NCI-H2227 treated with DMSO at 0.1 percent for 48 hours (cell line): ENCODE data around the gene PGM3.
A peak's percentile ranks its signal among the peaks of the same experiment; 100 is the strongest.

Experiments used
- DNase-seq: peaks from one replicate; lab custom pipeline; 2025; lab: John Stamatoyannopoulos, UW

Gene PGM3

DNA sequence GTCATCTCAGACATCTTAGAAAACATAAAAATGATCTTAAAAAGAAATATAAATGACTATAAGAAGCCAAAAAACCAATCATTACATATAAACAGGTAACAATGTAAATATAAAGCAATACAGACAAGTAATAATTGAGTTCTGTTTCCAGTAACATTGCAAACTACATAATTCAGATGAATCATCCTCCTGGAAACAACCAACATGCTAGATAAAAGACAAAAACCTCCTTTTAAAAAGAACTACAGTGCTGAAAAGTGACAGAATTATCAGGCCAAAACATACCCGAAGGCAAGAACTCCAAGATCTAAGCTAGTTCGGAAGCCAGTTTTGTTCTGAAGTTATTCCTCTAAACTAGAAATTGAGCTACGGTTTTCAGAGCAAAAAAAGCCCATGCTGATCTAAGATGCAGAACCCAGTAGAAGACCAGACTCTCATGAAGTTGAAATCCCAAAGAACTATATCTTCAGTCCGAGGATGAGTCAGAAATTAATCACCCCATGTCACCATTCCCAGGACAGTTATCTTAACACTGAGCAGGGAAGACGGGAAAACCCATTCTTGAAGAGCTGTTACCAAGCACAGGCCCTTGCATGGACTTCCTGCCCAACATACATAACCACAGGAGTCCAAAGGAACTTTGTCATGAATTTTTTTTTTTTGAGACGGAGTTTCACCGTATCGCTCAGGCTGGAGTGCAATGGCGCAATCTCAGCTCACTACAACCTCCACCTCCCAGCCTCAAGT lies 9.8 kb downstream of the PGM3 start:
- no peak for DNase-seq

DNA sequence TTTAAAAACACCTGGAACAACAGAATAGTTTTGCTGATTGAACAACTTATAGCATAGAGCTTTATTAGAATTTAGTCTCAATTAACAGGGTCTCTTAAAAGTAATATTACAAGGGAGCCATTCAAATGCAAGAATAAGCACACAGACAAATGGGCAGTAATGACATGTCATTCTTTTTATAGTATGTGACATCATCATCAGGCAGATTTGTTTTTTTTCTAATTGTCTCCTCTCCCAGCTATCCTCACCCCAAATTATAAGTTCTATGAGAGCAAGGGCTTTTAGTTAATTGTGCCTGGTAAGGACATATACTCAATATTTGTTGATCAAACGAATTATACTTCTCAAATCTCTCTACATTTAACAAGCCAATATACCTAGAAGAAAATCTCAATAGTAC lies 11.0 kb downstream of the PGM3 start:
- DNase-seq, result no peak

DNA sequence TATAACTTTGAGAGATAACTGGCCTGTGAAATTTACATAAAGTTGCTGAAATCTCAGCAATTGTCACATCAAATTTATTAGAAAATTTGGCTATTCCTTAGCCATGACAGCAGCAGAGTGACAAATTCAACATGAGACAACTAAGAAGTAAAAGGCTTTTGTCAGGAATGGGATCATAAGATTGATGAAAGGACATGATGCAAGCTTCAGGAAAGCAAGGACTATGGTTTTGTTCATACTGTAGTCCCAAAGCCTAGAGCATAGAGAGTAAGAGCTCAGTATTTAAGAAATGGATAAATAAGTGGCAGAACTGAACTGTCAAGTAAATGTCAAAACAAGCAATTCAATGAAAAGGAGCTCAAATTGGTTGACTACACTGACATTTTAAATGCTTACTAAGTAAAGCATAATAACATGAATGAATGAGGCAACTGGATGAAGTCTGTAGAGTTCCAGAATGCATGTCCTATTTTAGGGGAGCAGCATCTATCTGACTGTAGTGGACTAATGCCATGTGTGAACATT lies 12.6 kb downstream of the PGM3 start:
- no peak for DNase-seq

GRCh38 chr6:83176246-83176645 lies 16.8 kb downstream of the PGM3 start:
- no peak for DNase-seq

GRCh38 chr6:83169511-83169910 lies 23.6 kb downstream of the PGM3 start:
- no peak for DNase-seq

- no peak for DNase-seq
Measured at GRCh38 chr6:83169106-83169505, 24.0 kb downstream of the PGM3 start.

GRCh38 chr6:83168556-83168955 lies 24.5 kb downstream of the PGM3 start:
- DNase-seq, result no peak

DNA sequence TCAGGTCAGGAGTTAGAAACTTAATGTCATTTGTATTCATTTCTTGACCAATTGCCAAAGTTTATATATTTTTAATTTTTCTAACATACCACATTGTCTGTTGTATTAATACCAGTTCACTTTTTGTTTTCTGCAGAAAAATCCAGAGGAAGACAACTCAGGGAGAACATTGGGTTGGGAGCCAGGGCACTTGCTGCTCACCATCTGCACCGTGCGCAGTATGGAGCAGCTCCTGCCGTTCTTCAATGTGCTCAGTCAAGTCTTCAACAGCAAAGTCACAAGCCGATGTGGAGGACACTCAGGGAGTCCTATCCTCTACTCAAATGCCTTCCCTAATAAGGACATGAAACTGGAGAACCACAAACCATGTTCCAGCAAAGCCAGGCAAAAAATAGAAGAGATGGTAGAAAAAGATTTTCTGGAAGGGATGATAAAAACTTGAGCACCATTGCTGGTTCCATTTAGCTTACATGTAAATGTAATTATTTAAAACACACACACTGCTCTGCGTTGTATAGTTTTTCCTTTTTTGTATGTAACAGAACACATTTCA lies 25.3 kb downstream of the PGM3 start:
- no peak for DNase-seq

- DNase-seq, result no peak
Measured at GRCh38 chr6:83160167-83160566, 32.9 kb downstream of the PGM3 start.

- no peak for DNase-seq
Measured at GRCh38 chr6:83155794-83156193, 37.3 kb downstream of the PGM3 start.

DNA sequence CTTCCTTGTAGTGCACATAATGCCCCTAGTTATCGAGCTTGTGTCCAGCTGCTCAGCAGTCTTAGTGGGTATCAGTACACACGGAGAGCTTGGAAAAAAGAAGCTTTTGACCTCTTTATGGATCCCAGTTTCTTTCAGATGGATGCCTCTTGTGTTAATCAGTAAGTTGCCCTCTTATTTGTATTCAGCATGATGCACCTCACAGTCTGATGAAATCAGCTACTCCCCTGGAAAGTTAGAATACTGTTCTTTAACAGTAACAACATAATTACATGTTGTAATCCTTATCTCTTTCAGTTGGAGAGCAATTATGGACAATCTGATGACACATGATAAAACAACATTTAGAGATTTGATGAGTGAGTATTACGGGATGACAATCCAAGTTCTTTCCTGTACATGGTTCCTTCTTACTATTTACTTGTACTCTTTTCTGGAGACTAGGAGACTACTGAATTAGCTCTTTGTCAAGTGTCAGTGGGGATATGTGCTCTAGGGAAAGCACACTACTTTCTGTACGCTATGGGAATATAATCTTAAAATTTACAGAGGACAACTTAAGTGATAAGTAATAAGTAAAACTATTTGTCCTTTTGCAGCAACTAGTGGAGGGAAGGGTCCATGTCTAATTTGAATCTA lies 39.1 kb downstream of the PGM3 start:
- DNase-seq, result peak; percentile 85

GRCh38 chr6:83152913-83153312 lies 40.2 kb downstream of the PGM3 start:
- no peak for DNase-seq

- no peak for DNase-seq
Measured at GRCh38 chr6:83151114-83151513, 42.0 kb downstream of the PGM3 start.

DNA sequence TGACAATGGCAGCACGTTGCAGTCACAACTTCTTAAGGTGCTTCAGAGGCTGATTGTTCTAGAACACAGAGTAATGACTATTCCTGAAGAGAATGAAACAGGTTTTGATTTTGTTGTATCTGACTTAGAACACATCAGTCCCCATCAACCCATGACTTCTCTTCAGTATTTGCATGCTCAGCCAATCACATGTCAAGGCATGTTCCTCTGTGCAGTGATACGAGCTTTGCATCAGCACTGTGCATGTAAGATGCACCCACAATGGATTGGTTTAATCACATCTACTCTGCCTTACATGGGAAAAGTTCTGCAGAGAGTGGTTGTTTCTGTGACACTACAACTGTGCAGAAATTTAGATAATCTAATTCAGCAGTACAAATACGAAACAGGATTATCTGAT lies 54.3 kb downstream of the PGM3 start:
- DNase-seq, result no peak

DNA sequence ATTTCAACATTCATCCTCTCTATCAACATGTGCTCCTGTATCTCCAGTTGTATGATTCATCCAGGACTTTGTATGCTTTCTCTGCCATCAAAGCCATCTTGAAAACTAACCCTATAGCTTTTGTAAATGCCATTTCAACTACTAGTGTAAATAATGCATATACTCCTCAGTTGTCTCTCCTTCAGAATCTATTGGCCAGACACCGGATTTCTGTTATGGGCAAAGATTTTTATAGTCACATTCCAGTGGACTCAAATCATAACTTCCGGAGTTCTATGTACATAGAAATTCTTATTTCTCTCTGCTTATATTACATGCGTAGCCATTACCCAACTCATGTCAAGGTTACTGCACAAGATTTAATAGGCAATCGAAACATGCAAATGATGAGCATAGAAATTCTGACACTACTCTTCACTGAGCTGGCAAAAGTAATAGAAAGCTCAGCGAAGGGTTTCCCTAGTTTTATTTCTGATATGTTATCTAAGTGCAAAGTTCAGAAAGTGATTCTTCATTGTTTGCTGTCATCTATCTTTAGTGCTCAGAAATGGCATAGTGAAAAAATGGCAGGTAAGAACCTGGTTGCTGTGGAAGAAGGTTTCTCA lies 54.8 kb downstream of the PGM3 start:
- DNase-seq, result no peak

DNA sequence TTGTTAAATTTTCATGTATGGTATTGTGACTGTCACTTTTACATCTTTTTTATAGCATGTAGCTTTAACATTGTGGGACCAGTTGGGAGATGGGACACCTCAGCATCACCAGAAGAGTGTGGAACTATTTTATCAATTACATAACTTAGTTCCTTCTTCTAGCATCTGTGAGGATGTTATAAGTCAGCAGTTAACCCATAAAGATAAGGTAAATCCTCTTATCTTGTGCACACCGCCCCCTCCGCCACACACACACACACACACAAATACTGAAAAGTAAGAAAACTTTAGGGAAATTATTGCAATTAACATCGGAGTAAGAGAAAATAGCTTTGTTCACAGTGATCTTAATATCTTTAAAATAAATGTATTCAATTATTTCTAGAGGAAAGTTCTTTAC lies 60.9 kb downstream of the PGM3 start:
- DNase-seq, result no peak

GRCh38 chr6:83127976-83128375 lies 65.1 kb downstream of the PGM3 start:
- DNase-seq, result no peak

DNA sequence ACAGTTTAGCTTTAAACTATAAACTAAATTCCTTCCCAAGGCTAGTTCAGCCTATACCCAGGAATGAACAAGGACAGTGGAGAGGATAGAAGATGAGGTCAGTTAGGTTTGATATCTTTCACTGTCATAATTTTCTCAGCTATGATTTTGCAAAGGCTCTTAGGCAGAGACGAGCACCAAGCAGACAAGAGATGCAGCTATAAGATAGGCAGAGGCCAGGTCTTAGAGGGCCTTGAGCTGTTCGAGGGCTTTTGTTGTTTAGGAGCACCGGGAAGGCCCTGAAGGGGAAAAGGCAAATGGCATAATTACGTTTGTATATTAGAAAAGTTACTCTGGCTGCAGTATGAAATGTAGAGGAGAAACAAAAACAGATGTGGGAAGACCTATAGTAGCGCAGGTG lies 65.8 kb downstream of the PGM3 start:
- DNase-seq, result no peak

GRCh38 chr6:83126807-83127206 lies 66.3 kb downstream of the PGM3 start:
- no peak for DNase-seq

- no peak for DNase-seq
Measured at GRCh38 chr6:83126223-83126622, 66.8 kb downstream of the PGM3 start.

- DNase-seq, result no peak
Measured at GRCh38 chr6:83125425-83125824, 67.6 kb downstream of the PGM3 start.

DNA sequence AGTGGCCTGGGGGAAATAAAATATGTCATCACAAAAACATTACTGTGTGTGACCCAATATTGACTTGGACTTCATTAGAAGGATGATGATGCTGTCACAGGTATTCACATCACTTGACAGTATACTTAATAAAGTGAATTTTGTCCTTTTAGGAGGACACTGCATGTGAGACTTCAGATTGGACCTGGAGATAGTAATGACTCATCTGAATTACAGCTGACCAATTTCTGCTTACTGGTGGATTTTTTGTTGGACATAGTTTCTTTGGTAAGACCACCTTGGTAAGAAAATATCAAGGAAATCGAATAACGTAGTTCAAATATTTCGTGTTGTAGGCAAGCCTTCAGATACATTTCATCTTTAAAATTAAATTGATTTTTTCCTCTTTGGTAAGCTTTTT lies 68.5 kb downstream of the PGM3 start:
- DNase-seq, result no peak

- DNase-seq, result no peak
Measured at GRCh38 chr6:83119742-83120300, 73.2 kb downstream of the PGM3 start.
